Activated naive CD4-positive, alpha-beta T cell treated with anti-CD3 and anti-CD28 coated beads, Interleukin-2, amount 50 U/mL, for 72 hours (primary cell): Measurements from ENCODE around the gene CACNG7. TPM values are rescaled to one million over a fixed set of nuclear protein-coding genes. Genes with fewer than 3 reads are reported as not detected.
"Not testable (repeated sequence)": the region's sequence is repeated elsewhere in the genome, so short reads cannot be mapped to it uniquely, and the experiment has no call there.

Source experiments
- ATAC-seq, 2 donors: fragments of 150-1000 bp; cut with Tn5 transposase; 2 replicates each; pipeline ENCODE4 v1.10.0; 2021; ENCODE audit warnings: mild to moderate bottlenecking in 2 of 2, moderate library complexity in 2 of 2
- DNase-seq, 2 donors: peaks; one replicate each; pipeline ENCODE4 v3.0.0; 2021 to 2022; ENCODE audit warnings: low spot score in 2 of 2
- H3K27ac Mint-ChIP-seq, 2 donors: one replicate each; pipeline ENCODE4 v1.8.0; 2022; ENCODE audit warnings: mild to moderate bottlenecking in 2 of 2, mixed read lengths in 2 of 2
- H3K36me3 Mint-ChIP-seq, 2 donors: one replicate each; pipeline ENCODE4 v1.8.0; 2022; ENCODE audit warnings: mixed read lengths in 2 of 2
- H3K9me3 Mint-ChIP-seq, 2 donors: one replicate each; pipeline ENCODE4 v1.8.0; 2022; ENCODE audit warnings: mixed read lengths in 2 of 2
- total RNA-seq, 2 donors: library from RNA; stranded (reverse); gene quantifications; one replicate each; pipeline ENCODE4 v1.2.3, GENCODE V29; 2022

Gene CACNG7, protein sequence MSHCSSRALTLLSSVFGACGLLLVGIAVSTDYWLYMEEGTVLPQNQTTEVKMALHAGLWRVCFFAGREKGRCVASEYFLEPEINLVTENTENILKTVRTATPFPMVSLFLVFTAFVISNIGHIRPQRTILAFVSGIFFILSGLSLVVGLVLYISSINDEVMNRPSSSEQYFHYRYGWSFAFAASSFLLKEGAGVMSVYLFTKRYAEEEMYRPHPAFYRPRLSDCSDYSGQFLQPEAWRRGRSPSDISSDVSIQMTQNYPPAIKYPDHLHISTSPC
- not detected for total RNA-seq

DNA sequence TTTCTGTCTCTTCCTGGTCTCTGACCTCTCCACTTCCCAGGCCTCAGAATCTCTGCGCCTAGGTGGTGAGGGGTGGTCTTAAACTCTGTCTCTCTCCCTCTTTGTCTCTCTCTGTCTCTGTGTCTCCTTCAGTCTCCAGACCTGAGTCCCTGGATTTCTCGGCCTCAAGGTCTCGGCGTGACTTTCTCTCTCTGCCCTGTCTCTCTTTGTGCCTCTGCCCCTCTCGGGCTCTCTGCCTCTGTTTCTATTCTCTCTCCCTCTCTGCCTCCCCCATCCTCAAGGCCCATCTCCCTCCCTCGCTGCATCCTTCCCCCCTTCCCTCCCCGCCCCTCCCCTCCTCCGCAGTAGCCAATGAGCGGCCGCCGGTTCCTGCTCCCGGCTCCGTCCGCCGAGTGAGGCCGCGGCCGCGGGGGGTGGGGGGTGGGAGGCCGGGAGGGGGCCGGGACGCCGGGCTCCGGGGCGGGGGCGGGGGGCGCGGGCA is at the start of gene CACNG7:
TSS of gene CACNG7 (plus strand) at position 344 of the 481 bp plus-strand sequence. CDS start 3,554 bp downstream, outside the sequence.
- no peak for ATAC-seq
- no peaks in the 10 kb centered on the region for H3K9me3 Mint-ChIP-seq
- DNase-seq, result no peak
- no peak within 1 kb of the TSS for H3K27ac Mint-ChIP-seq
- H3K36me3 Mint-ChIP-seq, result peaks cover 0 to 23% of the 10 kb centered on the region in 2 donors

- H3K9me3 Mint-ChIP-seq, result no peaks in the 10 kb centered on the region
- ATAC-seq (no peak), DNase-seq (no peak)
- H3K36me3 Mint-ChIP-seq, result peaks cover 5 to 7% of the 10 kb centered on the region in 2 donors
- no peak overlapping the region for H3K27ac Mint-ChIP-seq
Observed at GRCh38 chr19:53864308-53864836, 44.7 kb upstream of the CACNG7 start.

GRCh38 chr19:53865523-53865917 is 43.6 kb upstream of the CACNG7 start:
- Mint-ChIP-seq H3K36me3 (peaks cover 5 to 8% of the 10 kb centered on the region in 2 donors), H3K27ac (peak overlapping the region in 1 of 2 donors; percentile 98), H3K9me3 (no peaks in the 10 kb centered on the region)
- DNase-seq (no peak), ATAC-seq (no peak)

DNA sequence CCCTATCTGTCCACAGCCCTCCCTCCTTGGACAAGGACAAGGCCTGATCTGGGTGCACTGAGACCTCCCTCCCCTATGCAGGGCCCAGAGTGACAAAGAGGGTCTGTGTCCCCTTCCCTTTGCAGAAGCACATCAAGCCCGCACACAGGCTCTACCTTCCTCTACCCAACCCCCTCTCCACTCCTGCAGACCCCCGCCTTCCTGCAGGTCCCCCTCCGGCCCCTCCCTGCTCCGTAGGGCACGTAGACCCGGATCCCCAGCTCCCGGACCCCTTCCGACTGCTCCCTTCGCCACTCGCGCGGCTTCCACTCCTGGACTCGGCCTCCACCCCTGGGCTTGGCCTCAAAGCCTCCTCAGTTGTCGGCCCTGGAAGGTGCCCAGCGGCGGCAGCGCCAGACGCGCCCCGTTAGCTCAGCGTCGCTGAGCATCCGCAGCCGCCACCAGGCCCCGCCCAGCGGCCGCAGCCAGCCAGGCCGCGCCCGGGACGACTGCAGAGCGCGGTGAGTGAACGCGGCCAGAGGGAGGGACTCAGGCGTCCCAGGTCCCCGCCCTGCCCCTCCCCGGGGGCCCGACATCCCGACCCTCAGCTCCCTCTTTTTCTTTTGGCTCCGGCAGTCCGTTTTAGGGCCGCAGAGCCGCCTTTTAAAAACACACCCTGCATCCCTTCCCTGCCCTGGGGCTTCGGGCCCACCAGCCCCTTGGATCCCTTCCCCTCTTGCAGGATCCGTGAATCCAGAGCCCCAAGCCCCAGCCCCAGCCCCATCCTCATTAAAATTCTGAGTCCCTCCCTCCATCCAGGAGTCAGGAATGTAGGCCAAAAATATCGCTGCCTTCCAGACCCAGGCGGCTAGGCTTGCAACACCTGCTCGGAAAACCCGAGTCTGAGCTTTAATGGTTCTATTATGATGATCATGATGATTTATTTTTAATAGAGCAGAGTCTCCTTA is 42.9 kb upstream of the CACNG7 start:
- peak; percentile 70 to 72 for DNase-seq
- Mint-ChIP-seq H3K36me3 (peaks cover 5 to 15% of the 10 kb centered on the region in 2 donors), H3K27ac (peak overlapping the region; percentile 98), H3K9me3 (no peaks in the 10 kb centered on the region)
- peak; percentile 21 to 33 for ATAC-seq

DNA sequence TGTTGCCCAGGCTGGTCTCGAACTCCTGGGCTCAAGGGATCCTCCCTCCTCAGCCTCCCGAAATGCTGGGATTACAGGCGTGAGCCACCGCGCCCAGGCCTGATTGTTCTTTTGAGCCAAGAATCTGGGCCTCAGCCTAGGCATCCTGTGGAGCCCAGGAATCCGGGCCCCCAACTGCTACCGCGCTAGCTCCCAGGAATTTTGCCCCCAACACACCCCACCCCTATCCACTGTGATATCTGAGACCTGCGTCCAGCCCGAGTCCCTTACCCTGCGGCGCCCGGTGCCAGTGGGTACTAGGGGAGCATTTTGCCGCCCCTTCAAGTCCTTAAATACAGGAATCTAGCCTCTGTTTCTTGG is 42.2 kb upstream of the CACNG7 start:
- Mint-ChIP-seq H3K9me3 (no peaks in the 10 kb centered on the region), H3K27ac (peak overlapping the region; percentile 98), H3K36me3 (peaks cover 5 to 21% of the 10 kb centered on the region in 2 donors)
- no peak for ATAC-seq
- DNase-seq, result no peak

GRCh38 chr19:53867225-53868090 is 41.6 kb upstream of the CACNG7 start, which contains the start of gene MYADM:
Gene MYADM, plus strand, starts transcription at chr19:53867883. Its CDS starts 5,647 bp downstream, at chr19:53873530.
- H3K27ac Mint-ChIP-seq, result peak within 1 kb of the TSS; percentile 98
- peaks cover 5 to 21% of the 10 kb centered on the region in 2 donors for H3K36me3 Mint-ChIP-seq
- DNase-seq, result peak; percentile 98 to 100
- no peaks in the 10 kb centered on the region for H3K9me3 Mint-ChIP-seq
- ATAC-seq, result peak; percentile 79 to 82

DNA sequence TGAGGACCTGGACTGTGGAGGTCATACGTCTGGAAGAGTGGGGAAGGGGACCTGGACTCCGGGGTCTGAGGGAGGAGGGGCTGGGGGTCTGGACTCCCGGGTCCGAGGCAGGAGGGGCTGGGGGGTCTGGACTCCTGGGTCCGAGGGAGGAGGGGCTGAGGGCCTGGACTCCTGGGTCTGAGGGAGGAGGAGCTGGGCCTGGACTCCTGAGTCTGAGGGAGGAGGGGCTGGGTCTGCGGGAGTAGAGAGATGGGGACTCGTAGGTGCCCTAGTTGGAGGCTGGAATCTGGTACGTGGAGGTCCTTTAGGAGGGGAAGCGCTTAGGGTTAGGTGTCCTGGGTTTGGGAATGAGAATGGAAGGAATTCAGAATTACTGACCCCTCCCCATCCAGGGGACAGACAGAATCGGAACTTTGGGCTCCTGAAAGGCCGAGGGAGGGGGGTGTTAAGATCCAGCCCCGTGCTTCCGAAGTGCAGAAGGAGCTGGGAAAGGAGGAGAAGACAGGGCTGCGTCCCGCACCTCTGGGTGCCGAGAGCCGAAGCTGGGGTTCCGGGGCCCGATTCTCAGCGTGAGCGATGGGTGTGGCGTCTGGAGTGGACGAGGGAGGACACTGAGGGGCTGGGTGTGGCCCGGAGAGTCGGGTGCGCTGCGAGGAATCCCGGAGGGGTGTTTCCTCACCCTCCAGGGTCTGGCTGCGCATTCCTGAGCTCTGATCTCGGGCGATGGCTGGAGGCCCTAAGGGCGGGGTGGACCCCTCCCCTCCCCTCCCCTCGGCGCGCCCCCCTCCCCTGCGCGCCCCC is 40.8 kb upstream of the CACNG7 start:
- Mint-ChIP-seq H3K27ac (peak overlapping the region; percentile 96 to 98), H3K36me3 (peaks cover 5 to 22% of the 10 kb centered on the region in 2 donors), H3K9me3 (no peaks in the 10 kb centered on the region)
- ATAC-seq (no peak), DNase-seq (peak; percentile 52 to 58)

DNA sequence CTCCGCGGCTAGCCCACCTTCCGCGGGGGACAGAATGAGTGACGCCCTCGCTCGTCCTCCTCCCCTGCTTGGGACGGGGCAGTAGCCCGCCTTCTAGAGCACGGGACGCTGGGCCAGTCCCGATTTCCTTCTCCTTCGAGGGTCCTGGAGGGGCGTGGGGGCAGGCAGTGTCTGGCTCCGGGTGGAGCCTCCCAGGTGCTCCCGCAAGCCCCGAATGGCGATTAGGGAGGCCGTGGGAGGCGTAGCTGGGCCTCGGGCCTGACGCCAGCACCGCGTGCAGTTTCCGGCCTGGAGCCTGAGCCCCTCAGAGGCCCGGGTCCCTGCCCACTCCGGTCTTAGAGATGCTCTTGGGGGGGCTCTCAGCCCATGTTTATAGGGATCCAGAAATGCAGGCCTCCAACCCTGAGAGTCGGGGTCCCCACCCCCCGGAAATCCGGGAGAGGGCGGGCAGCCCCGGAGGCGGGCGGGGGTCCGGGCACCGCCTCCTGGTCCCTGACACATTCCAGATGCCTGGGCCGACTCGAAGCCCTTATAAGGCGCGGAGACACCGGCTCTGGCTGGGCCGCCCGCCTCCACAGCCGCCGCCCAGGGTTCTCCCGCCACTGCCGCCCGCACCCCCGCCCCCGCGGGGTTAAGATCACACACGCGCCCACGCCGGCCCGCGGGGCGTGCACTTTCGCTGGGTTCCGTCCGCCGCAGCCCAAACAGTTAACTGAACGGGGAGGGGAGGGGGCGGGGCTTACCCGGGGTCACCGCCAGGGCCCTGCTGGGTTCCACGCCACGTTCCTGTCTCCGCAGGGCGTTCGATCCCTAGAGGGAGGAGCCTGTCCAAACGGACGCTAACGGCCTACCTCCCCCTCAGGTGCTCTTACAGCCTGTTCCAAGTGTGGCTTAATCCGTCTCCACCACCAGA is 39.9 kb upstream of the CACNG7 start:
- H3K36me3 Mint-ChIP-seq, result peaks cover 13 to 30% of the 10 kb centered on the region in 2 donors
- ATAC-seq, result peak; percentile 73
- H3K27ac Mint-ChIP-seq, result peak overlapping the region; percentile 55 to 98
- peak; percentile 87 to 91 for DNase-seq
- no peaks in the 10 kb centered on the region for H3K9me3 Mint-ChIP-seq

GRCh38 chr19:53869805-53870484 is 39.1 kb upstream of the CACNG7 start:
- DNase-seq, ATAC-seq, H3K9me3 Mint-ChIP-seq: not testable (repeated sequence)
- H3K36me3 Mint-ChIP-seq, result peaks cover 21 to 38% of the 10 kb centered on the region in 2 donors
- peak overlapping the region; percentile 29 to 98 for H3K27ac Mint-ChIP-seq

DNA sequence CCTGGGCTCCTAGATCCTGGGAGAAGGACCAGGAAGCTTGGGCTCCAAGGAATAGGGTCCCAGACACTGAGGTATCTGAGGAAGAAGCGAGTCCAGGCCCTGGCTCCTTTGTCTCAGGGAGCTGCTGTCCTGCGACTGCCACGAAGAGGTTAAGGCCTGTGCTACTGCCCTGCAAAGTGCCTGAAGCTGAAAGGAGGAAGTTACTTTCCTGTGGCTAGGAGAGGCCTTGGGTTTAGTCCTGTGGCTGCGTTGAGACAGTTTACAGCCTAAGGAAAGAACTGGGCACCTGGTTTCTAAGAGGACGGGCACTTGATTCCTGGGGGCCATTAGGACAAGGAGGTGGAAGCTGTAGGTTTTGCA is 38.6 kb upstream of the CACNG7 start:
- no peaks in the 10 kb centered on the region for H3K9me3 Mint-ChIP-seq
- peaks cover 22 to 43% of the 10 kb centered on the region in 2 donors for H3K36me3 Mint-ChIP-seq
- ATAC-seq, result no peak
- no peak for DNase-seq
- peak overlapping the region in 1 of 2 donors; percentile 42 for H3K27ac Mint-ChIP-seq

DNA sequence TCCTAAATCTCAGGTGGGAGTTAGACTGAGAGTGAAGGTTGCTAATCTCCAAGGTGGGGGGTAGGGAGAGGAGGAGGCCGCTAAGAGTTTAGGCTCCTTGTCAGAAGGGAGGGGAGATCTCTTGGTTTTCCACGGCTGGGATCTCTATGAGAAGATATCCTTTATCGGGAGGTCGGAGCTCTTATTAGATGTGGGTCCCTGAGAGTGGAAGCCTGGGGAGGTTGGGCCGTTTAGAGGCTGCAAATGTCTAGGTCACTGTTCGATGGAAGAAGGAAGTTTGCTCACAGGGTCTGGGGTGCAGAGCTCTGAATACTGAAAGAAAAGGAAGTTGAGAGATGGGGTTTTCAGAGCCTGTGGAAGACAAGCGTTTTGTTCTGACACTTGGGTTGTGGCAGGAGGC is 37.6 kb upstream of the CACNG7 start:
- H3K36me3 Mint-ChIP-seq, result peaks cover 22 to 49% of the 10 kb centered on the region in 2 donors
- no peak for DNase-seq
- peak overlapping the region; percentile 50 to 76 for H3K27ac Mint-ChIP-seq
- no peak for ATAC-seq
- H3K9me3 Mint-ChIP-seq, result no peaks in the 10 kb centered on the region

DNA sequence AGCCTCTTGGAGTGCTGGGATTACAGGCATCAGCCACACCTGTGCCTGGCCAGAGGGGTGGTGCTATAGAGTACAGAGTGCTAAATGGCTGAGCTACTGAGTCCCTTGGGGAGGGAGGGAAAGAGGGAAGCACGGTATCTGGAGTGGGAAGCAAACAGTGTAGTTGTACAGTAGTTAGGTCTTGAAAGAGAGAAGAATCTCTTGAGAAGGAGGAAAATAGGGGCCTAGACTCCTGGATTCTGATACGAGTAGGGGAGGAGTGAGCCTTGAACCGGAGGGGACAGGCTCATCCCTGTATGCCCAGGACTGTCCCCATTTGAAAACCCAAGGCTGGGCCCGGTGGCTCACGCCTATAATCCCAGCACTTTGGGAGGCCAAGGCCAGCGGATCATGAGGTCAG is 36.3 kb upstream of the CACNG7 start:
- H3K36me3 Mint-ChIP-seq, result peaks cover 22 to 56% of the 10 kb centered on the region in 2 donors
- peak overlapping the region in 1 of 2 donors; percentile 70 for H3K27ac Mint-ChIP-seq
- no peak for ATAC-seq
- H3K9me3 Mint-ChIP-seq, result no peaks in the 10 kb centered on the region
- no peak for DNase-seq

DNA sequence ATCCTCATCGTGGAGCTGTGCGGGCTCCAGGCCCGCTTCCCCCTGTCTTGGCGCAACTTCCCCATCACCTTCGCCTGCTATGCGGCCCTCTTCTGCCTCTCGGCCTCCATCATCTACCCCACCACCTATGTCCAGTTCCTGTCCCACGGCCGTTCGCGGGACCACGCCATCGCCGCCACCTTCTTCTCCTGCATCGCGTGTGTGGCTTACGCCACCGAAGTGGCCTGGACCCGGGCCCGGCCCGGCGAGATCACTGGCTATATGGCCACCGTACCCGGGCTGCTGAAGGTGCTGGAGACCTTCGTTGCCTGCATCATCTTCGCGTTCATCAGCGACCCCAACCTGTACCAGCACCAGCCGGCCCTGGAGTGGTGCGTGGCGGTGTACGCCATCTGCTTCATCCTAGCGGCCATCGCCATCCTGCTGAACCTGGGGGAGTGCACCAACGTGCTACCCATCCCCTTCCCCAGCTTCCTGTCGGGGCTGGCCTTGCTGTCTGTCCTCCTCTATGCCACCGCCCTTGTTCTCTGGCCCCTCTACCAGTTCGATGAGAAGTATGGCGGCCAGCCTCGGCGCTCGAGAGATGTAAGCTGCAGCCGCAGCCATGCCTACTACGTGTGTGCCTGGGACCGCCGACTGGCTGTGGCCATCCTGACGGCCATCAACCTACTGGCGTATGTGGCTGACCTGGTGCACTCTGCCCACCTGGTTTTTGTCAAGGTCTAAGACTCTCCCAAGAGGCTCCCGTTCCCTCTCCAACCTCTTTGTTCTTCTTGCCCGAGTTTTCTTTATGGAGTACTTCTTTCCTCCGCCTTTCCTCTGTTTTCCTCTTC is 35.1 kb upstream of the CACNG7 start:
- Mint-ChIP-seq H3K9me3 (no peaks in the 10 kb centered on the region), H3K36me3 (peaks cover 17 to 49% of the 10 kb centered on the region in 2 donors), H3K27ac (peak overlapping the region; percentile 18 to 70)
- no peak for DNase-seq
- ATAC-seq, result no peak
